ENCODE results near the gene ZSCAN5B.
"Not testable (repeated sequence)": the region's sequence is repeated elsewhere in the genome, so short reads cannot be mapped to it uniquely, and the experiment has no call there.

ZSCAN5B gene

DNA sequence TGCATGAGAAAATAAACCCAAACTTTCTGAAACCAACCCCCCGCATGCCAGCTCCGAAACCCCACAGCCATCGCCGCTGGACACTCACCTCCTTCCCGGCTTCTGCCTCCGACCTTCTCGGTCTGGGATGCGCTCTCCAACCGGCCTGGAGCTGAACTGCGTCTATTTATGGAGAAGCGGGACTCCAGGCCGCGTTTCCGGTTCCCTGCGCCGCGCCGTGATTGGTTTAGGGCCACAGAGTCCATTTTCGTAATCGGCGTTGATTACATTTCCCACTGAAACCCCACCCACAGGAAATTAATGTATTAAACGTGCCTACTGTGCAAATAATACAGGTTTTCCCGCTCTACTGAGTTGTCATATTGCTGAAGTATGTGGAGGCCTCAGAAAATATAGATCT lies at the start of gene ZSCAN5B:
ZSCAN5B (minus strand) TSS at position 138 of the 400 bp plus-strand sequence. CDS start 4,731 bp downstream, outside the sequence.
- DNase-seq (ENCODE audit: extremely low read depth in 1 of 2, low read depth in 1 of 2): not testable (repeated sequence)

DNA sequence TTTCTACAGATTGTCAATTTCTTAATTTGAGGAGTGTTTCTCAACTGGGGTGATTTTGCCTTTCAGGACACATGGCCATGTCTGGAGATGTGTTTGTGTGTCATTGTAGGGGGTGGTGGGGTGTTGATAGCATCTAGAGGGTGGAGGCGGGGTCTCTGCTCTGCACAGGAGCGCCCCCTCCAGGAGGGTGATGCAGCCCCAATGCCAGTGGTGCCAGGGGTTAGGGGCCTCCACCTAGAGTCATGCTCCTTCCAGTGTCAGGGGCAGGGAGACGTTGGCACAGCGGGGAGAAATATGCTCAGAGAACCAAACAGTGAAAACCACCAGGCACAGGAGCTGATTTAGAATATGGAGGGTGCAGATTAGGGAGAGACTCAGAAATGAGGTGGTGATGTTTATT lies 48.2 kb upstream of the ZSCAN5B start:
- DNase-seq (ENCODE audit: extremely low read depth in 1 of 2, low read depth in 1 of 2): not testable (repeated sequence)

GRCh38 chr19:56245121-56245740 lies 47.6 kb upstream of the ZSCAN5B start:
- DNase-seq (ENCODE audit: extremely low read depth in 1 of 2, low read depth in 1 of 2): no peak

DNA sequence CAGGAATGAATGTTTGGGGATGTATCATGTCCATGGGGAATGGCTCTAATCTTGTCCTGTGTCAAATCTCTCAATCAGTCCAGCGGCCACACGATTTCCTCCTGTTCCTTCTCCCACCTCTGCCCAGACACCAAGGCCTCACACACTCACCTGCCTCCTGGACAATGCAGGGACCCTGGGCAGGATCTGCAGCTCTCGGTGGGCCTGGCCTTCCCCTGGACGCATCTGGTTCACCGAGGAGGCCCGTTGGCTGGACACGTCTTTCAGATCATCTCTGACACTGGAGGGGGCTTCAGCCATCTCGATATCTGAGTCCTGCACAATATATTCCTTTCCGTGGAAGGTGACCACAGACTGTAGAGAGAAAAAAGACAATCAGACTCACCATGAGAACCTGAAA lies 25.9 kb upstream of the ZSCAN5B start:
- DNase-seq (ENCODE audit: extremely low read depth in 1 of 2, low read depth in 1 of 2): no peak

DNA sequence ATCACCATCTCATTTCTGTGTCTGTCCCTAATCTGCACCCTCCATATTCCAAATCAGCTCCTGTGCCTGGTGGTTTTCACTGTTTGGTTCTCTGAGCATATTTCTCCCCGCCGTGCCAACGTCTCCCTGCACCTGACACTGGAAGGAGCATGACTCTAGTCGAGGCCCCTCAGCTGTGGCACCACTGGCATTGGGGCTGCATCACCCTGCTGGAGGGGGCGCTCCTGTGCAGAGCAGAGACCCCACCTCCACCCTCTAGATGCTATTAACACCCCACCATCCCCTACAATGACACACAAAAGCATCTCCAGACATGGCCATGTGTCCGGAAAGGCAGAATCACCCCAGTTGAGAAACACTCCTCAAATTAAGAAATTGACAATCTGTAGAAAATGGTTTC lies 25.3 kb upstream of the ZSCAN5B start:
- no peak for DNase-seq (ENCODE audit: extremely low read depth in 1 of 2, low read depth in 1 of 2)

DNA sequence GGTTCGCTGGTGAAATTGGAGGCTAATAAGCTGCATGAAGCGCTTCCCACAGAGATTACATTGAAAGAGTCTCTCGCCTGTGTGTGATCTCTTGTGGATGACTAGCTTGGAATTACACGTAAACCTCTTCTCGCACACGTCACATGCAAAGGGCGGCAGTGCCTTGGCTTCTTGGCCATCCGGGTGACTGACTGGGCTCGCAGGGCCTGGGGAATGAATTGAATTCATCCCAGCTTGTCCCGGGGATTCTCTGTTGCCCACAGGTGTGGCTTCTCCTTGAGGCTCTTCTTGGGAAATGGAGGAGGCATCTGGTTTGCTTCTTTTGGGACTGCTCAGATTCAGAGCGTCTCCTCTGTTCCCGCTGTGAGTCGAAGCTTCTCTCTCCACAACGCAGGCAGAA lies 24.3 kb upstream of the ZSCAN5B start:
- DNase-seq (ENCODE audit: extremely low read depth in 1 of 2, low read depth in 1 of 2): no peak

DNA sequence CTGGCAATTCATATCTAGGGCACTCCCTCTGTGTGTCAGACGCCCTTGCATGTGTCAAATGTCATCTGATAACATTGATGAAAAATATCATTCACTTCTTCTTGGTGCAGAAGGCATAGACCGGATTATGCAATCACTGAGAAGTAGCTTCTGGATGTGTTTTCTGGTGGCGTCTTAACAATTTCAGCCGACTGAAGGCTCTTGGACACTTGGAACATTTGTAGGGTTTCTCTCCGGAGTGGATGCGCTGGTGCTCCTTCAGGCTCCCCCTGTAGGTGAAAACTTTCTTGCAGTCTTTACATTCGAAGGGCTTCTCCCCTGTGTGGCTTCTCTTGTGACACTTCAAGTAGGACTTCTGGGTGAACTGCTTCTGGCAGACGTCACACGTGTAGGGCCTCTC lies 23.9 kb upstream of the ZSCAN5B start:
- not testable (repeated sequence) for DNase-seq (ENCODE audit: extremely low read depth in 1 of 2, low read depth in 1 of 2)

- DNase-seq (ENCODE audit: extremely low read depth in 1 of 2, low read depth in 1 of 2): no peak
Measured at GRCh38 chr19:56218961-56219360, 21.4 kb upstream of the ZSCAN5B start.

GRCh38 chr19:56217039-56217949 lies 19.7 kb upstream of the ZSCAN5B start:
- DNase-seq (ENCODE audit: extremely low read depth in 1 of 2, low read depth in 1 of 2): no peak

DNA sequence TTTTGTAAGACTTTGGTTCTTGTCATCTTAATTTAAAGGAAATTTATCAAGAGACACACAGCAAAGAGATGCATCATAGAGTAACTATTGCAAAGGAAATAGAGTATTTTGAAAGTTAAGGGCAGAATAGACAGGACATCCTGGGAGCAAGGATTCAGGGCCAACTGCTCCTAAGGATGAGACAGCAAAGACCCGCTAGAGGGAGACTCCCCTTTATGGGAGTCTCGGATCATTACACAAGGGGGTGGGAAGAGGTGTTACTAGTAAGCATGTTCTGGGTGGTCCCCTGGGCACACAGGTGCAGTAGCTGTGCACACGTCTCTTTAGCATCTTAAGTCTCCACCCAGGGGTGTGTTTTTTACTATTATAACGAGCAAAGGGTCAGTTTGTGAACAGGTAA lies 14.1 kb upstream of the ZSCAN5B start:
- DNase-seq (ENCODE audit: extremely low read depth in 1 of 2, low read depth in 1 of 2): no peak

- not testable (repeated sequence) for DNase-seq (ENCODE audit: extremely low read depth in 1 of 2, low read depth in 1 of 2)
Measured at GRCh38 chr19:56210036-56210435, 12.5 kb upstream of the ZSCAN5B start.

DNA sequence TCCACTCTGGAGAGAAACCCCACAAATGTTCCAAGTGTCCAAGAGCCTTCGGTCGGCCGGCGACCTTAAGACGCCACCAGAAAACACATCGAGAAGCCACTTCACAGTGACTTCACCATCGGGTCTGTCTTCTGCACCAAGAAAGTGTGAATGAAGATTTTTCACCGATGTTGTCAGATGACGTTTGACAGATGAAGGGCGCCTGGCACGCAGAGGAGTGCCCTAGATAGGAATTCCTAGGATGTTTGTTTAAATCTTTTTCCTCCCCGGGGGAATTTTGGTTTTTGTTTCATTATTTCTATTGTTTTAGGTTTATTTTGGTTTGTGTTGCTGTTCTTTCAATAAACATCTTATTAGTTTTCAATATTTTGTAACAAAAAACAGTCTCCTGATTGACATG lies 11.5 kb upstream of the ZSCAN5B start:
- DNase-seq (ENCODE audit: extremely low read depth in 1 of 2, low read depth in 1 of 2): no peak

GRCh38 chr19:56207581-56207980 lies 10.0 kb upstream of the ZSCAN5B start:
- not testable (repeated sequence) for DNase-seq (ENCODE audit: extremely low read depth in 1 of 2, low read depth in 1 of 2)

GRCh38 chr19:56201973-56202372 lies 4.4 kb upstream of the ZSCAN5B start, which contains the start of gene ZSCAN5C:
Gene ZSCAN5C, plus strand, starts transcription at chr19:56202273. Its CDS starts 3,641 bp downstream, at chr19:56205914.
- no peak for DNase-seq (ENCODE audit: extremely low read depth in 1 of 2, low read depth in 1 of 2)

DNA sequence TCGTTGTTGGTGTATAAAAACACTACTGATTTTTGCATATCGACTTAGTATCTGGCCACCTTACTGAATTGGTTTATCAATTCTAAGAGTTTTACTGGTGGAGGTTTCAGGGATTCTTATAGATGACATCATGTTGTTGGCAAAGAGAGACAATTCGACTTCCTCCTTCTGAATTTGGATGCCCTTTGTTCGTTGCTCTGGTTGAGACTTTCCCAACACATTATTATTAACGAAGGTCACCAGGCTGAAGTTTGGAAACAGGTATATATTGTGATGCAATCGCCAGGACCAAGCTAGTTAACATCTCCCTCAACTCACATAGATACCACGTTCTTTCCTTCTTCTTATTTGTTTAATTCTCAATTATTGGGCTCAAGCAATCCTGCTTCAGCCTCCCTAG lies 2.1 kb upstream of the ZSCAN5B start:
- no peak for DNase-seq (ENCODE audit: extremely low read depth in 1 of 2, low read depth in 1 of 2)

GRCh38 chr19:56193981-56194640 lies 3.5 kb downstream of the ZSCAN5B start:
- no peak for DNase-seq (ENCODE audit: extremely low read depth in 1 of 2, low read depth in 1 of 2)

DNA sequence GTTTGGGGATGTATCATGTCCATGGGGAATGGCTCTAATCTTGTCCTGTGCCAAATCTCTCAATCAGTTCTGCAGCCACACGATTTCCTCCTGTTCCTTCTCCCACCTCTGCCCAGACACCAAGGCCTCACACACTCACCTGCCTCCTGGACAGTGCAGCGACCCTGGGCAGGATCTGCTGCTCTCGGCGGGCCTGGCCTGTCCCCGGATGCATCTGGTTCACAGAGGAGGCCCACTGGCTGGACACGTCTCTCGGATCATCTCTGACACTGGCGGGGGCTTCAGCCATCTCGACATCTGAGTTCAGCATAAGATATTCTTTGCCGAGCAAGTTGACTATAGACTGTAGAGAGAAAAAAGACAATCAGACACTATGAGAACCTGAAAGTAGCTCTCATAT lies 5.9 kb downstream of the ZSCAN5B start:
- DNase-seq (ENCODE audit: extremely low read depth in 1 of 2, low read depth in 1 of 2): no peak

DNA sequence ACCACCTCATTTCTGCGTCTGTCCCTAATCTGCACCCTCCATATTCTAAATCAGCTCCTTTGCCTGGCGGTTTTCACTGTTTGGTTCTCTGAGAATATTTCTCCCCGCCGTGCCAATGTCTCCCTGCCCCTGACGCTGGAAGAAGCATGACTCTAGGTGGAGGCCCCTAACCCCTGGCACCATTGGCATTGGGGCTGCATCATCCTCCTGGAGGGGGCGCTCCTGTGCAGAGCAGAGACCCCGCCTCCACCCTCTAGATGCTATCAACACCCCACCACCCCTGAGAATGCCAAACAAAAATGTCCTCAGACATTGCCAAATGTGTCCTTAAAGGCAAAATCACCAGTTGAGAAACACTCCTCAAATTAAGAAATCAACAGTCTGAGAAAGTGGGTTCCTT lies 6.5 kb downstream of the ZSCAN5B start:
- no peak for DNase-seq (ENCODE audit: extremely low read depth in 1 of 2, low read depth in 1 of 2)

- DNase-seq (ENCODE audit: extremely low read depth in 1 of 2, low read depth in 1 of 2): no peak
Measured at GRCh38 chr19:56189785-56190184, 7.8 kb downstream of the ZSCAN5B start.

GRCh38 chr19:56177564-56178243 lies 19.9 kb downstream of the ZSCAN5B start:
- no peak for DNase-seq (ENCODE audit: extremely low read depth in 1 of 2, low read depth in 1 of 2)

DNA sequence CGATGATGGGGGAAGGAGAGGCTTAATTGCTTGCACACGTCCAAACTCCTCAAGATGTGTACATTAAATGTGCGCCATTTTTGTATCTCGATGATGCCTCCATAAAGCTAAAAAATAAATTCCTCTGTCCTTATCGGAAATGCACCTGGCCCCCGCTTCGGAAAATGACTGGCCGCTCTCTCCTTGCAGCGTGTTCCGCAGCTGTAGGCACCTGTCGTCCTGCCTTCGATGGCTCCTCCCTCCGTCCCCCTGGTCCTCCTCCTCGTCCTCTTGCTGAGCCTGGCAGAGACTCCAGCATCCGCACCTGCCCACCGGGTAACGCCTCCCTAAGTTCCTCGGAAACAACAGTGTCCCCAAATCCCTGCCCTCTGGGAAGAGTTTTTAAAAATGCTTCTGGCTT lies 20.7 kb downstream of the ZSCAN5B start:
- no peak for DNase-seq (ENCODE audit: extremely low read depth in 1 of 2, low read depth in 1 of 2)
